Type B pancreatic cell (in vitro differentiated cells): ENCODE results near the gene ATG2A. TPM values are rescaled to one million over a fixed set of nuclear protein-coding genes. Genes with fewer than 3 reads are reported as not detected.

Experiments used
- DNase-seq: peaks from one replicate; pipeline ENCODE4 v3.0.0; 2021; ENCODE audit warnings: mixed read lengths; ENCODE audit not compliant: unreplicated experiment; ENCODE audit errors: extremely low spot score
- H3K27ac Mint-ChIP-seq: 2 replicates; pipeline ENCODE4 v1.8.0; 2021; ENCODE audit warnings: mild to moderate bottlenecking, mixed read lengths
- H3K27me3 Mint-ChIP-seq: 2 replicates; pipeline ENCODE4 v1.8.0; 2021; ENCODE audit warnings: mixed read lengths
- H3K36me3 Mint-ChIP-seq: 2 replicates; pipeline ENCODE4 v1.8.0; 2021; ENCODE audit warnings: mixed read lengths
- H3K4me1 Mint-ChIP-seq: one replicate; pipeline ENCODE4 v1.8.0; 2021; ENCODE audit warnings: mixed read lengths; ENCODE audit not compliant: unreplicated experiment
- H3K4me3 Mint-ChIP-seq: 2 replicates; pipeline ENCODE4 v1.8.0; 2021; ENCODE audit warnings: mild to moderate bottlenecking, mixed read lengths
- H3K9me3 Mint-ChIP-seq: 2 replicates; pipeline ENCODE4 v1.8.0; 2021; ENCODE audit warnings: mixed read lengths
- total RNA-seq: library from RNA; stranded (reverse); gene quantifications from 2 replicates; pipeline ENCODE4 v1.2.1, GENCODE V29; 2021; ENCODE audit warnings: low replicate concordance
- TF ChIP-seq, protein P1 (sequence below): fragments of 200-600 bp; sonication (generic); conservative IDR thresholded peaks from 2 replicates; pipeline ENCODE4 v1.5.0; 2021; ENCODE audit warnings: antibody characterized with exemption, mild to moderate bottlenecking

The ATG2A gene
- total RNA-seq, 1 donor from 2014 or later = 30.8 TPM

DNA sequence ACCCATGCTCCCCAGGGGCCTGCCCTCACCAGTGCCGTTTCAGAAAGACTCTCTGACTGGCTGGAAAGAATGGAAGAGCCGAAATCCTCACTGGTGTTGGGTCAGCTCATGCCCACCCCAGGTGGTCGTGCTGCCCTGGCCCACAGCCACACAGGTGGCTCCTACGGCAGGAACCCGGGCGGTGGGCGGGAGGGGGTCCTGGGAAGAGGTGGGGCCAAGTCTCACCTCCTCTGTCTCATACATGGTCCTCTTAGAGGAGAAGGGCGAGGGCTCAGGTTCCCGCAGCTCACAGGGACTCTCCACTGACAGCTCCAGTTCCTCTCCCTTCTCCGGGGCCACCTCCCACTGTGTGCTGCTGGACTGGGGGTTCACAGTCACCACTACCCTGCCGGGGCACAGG is 8.2 kb downstream of the ATG2A start:
- Mint-ChIP-seq H3K4me1 (no peaks in the 10 kb centered on the region), H3K27ac (no peak overlapping the region), H3K36me3 (peaks cover 4% of the 10 kb centered on the region), H3K4me3 (no peak overlapping the region), H3K9me3 (no peaks in the 10 kb centered on the region), H3K27me3 (no peaks in the 10 kb centered on the region)
- TF ChIP-seq, protein P1, sequence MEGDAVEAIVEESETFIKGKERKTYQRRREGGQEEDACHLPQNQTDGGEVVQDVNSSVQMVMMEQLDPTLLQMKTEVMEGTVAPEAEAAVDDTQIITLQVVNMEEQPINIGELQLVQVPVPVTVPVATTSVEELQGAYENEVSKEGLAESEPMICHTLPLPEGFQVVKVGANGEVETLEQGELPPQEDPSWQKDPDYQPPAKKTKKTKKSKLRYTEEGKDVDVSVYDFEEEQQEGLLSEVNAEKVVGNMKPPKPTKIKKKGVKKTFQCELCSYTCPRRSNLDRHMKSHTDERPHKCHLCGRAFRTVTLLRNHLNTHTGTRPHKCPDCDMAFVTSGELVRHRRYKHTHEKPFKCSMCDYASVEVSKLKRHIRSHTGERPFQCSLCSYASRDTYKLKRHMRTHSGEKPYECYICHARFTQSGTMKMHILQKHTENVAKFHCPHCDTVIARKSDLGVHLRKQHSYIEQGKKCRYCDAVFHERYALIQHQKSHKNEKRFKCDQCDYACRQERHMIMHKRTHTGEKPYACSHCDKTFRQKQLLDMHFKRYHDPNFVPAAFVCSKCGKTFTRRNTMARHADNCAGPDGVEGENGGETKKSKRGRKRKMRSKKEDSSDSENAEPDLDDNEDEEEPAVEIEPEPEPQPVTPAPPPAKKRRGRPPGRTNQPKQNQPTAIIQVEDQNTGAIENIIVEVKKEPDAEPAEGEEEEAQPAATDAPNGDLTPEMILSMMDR = no peak
- no peak for DNase-seq

DNA sequence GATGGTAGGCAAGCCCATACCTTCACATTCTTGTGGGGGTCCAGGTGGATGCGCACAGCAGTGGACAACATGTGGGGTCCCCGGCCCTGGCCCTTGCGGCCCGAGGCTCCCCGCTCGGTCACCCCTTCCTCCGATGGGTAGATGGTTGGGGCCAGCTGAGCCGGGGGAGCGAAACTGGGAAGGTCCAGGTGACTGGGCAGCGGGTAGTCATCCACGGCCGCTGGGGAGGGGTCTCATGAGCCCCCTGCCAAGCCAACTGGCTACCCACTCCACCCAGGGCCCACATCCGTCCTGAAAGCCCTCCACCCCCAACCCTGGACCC is 10.7 kb downstream of the ATG2A start:
- Mint-ChIP-seq H3K27me3 (no peaks in the 10 kb centered on the region), H3K9me3 (no peaks in the 10 kb centered on the region), H3K27ac (no peak overlapping the region), H3K4me1 (no peaks in the 10 kb centered on the region), H3K36me3 (peaks cover 4% of the 10 kb centered on the region), H3K4me3 (no peak overlapping the region)
- TF ChIP-seq, protein P1 = no peak
- DNase-seq = no peak

DNA sequence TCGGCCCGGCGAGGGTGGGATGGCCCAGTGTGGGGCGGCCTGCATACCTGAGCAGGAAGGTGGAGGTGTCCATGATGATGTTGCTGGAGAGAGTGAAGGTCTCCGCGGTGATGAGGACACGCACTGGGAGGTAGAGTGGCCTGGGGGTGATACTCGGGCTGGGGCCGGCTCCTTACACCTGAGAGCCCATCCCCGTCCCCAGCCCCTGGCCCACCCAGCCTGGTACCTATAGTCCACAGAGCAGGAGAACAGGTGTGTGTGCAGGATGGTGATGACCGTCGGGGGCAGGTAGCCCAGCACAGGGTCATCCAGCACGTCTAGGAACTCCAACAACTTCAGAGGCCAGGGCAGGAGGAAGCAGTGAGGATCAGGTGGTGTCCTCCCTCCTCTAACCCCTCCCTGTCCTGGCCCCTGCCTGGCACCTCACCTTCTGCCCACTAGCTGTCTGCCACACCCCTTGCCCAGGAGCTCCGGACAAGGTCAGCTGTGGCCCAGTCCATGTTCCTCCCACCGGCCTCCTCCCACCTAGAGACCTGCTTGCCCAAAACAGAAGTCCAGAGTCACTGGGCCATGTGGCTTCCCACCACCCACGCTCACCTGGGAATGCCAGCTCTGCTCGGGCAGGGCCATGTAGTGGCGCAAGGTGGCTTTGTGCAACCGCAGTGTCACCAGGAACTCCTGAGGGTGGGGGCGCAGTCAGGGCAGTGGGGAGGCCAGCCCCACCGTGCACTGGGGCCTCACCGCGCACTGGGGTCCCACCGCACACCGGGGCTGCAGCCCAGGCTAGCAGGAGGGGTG is 11.3 kb downstream of the ATG2A start:
- no peak overlapping the region for H3K27ac Mint-ChIP-seq
- TF ChIP-seq, protein P1 = no peak
- no peaks in the 10 kb centered on the region for H3K9me3 Mint-ChIP-seq
- no peak for DNase-seq
- no peaks in the 10 kb centered on the region for H3K27me3 Mint-ChIP-seq
- no peak overlapping the region for H3K4me3 Mint-ChIP-seq
- no peaks in the 10 kb centered on the region for H3K4me1 Mint-ChIP-seq
- H3K36me3 Mint-ChIP-seq = peaks cover 4% of the 10 kb centered on the region

DNA sequence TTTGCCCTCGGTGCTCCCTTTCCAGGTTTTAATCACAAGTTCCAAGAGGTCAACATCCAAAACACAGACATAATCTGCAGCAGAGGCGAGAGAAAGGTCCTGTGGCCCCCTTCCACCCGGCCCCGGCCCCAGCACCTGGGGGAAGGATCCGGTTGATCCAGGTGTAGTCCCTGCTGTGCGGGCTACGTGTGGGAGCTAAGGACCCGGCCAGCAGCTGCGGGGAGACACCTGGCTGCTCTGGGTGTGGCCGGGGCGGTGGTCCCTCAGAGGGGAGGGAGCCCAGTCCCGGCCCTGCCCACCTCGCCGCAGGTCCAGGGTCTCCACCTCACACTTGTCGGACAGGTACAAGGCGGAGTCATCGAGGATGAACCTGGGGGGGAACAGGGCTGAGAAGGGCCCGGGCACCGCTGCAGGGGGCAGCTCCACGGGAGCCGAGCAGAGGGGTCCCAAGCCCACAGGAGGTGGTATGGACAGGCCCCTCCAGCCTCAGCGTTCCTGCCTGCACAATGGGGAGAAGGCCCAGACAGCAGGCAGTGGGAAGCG is 13.6 kb downstream of the ATG2A start:
- no peaks in the 10 kb centered on the region for H3K9me3 Mint-ChIP-seq
- H3K27ac Mint-ChIP-seq = no peak overlapping the region
- no peak for DNase-seq
- peaks cover 8% of the 10 kb centered on the region for H3K36me3 Mint-ChIP-seq
- H3K4me3 Mint-ChIP-seq = no peak overlapping the region
- peaks cover 3% of the 10 kb centered on the region for H3K4me1 Mint-ChIP-seq
- TF ChIP-seq, protein P1 = no peak
- H3K27me3 Mint-ChIP-seq = no peaks in the 10 kb centered on the region

DNA sequence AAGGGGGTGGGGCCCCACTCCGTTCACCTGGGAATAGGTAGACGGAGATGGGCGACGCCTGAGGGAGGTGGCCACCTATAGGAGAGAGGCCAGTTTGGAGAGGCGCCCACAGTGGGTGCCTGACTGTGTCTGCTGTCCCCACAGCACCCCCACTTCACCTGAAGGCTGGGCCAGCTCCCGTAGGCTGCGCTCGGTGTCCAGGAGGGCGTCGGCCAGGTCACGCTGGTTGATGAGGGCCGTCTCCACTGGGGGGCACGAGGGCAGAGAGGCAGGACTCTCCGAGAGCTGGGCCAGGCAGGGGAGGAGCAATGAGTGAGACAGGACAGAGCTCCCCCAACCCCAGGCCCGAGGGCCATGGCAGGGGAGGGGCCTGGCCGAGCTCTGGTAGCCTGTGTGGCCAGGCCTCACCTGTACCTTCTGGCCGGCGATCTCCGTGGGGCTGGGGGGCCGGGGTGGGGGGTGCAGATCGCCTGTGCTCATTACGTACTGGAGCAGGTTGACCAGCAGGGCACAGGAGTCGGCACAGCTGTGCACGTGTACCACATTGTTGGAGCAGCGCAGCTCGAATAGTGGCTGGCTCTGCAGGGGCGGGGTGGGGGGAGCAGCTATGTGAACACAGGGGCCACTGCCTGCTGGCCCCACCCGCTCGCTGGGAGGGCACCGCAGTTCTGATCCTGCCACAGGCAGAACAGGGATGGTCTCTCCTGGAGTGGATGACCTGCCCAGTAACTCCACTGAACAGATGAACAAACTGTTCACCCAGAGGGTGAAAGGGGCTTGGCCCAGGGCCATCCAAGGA is 14.7 kb downstream of the ATG2A start:
- H3K4me3 Mint-ChIP-seq = no peak overlapping the region
- no peak for DNase-seq
- no peaks in the 10 kb centered on the region for H3K27me3 Mint-ChIP-seq
- TF ChIP-seq, protein P1 = no peak
- no peak overlapping the region for H3K27ac Mint-ChIP-seq
- H3K9me3 Mint-ChIP-seq = no peaks in the 10 kb centered on the region
- peaks cover 3% of the 10 kb centered on the region for H3K4me1 Mint-ChIP-seq
- H3K36me3 Mint-ChIP-seq = peaks cover 3% of the 10 kb centered on the region
